HG03354 (cell line): ENCODE data around the gene PLXNA2.

ENCODE experiments used
- ATAC-seq: cut with Tn5 transposase; IDR thresholded peaks from one replicate; pipeline ENCODE4 v1.9.1; 2021; ENCODE audit warnings: mild to moderate bottlenecking; ENCODE audit not compliant: unreplicated experiment, poor library complexity, severe bottlenecking

PLXNA2 gene

DNA sequence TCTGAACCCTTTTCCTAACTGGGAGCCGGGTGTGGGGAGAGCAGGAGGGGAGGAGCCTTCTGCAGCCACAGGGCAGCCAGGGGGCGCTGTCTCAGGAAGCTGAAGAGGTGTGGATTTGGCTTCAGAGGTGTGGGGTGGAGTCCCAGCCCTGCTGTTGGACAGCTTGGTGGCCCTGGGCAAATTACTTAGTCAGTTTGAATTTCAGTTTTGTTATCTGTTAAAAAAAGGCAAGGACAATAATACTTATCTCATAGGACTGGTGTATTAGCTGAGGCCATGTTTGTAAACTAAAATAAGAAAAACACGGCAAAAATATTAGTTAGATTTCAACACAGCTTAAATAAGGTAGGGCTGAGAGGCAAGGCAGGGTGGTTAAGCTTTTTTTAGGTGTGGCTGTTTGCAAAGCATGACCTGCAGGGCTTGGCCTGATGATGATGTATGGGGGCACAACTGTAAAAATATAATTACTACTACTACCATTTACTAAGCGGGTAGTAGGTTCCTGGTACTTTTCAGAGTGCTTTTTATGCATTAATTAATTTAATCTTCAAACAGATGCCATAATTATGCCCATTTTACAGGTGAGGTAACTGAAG lies 111.8 kb downstream of the PLXNA2 start:
- peak; percentile 92 for ATAC-seq

DNA sequence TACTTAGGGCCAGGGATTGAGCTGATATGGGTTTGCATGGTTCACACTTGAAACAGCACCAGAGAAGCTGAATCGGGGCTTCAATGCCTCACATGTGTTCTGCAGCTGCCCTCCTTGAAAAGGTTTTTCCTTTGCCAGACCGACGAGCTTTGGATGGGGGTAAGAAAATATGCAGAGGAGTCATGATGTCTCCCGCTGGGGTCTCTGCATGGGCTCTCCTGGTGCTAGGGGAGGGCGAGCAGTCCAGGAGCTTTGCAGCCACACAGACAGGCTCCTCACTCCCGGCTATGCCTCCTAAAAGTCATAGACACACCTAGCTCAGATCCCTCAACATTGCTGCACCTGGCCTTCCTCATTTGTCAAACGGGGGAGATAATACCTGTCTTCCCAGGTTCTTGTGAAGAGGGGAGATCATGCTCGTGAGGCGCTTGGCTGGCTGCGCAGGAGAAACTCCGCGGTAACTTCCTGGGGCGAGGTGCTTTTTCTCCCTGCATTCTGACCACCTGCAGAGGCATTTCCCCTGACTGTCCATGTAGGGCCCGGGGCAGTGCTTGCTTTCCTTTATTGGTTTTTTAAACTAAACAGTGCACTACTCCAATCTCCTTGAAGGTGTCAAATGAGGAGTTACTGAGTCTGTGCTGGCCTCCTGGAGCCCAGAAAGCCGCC lies 112.4 kb downstream of the PLXNA2 start:
- peak; percentile 38 for ATAC-seq

- no peak for ATAC-seq
Observed at GRCh38 chr1:208129487-208129886, 114.7 kb downstream of the PLXNA2 start.

DNA sequence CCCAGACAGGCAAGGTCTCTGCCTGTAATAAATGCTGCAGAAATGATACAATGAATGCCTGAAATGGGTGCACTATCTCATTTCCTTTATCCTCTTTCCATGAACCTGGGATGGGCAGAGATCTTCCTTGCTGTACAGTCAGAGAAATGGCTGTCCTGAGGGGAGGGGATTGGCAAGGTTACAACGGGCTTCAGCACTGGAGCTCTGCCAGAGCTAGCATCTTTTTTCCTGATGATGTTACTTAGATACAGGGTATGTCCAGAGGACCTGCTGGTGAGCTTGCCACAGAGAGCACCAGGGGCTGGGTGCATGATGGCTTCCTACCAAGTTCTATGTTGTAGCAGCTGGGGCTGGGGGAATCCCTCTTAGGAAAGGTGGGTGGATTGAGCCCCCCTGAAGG lies 115.1 kb downstream of the PLXNA2 start:
- ATAC-seq: no peak

- ATAC-seq: no peak
Observed at GRCh38 chr1:208127792-208128529, 116.2 kb downstream of the PLXNA2 start.

GRCh38 chr1:208127284-208127683 lies 116.9 kb downstream of the PLXNA2 start:
- ATAC-seq: no peak

DNA sequence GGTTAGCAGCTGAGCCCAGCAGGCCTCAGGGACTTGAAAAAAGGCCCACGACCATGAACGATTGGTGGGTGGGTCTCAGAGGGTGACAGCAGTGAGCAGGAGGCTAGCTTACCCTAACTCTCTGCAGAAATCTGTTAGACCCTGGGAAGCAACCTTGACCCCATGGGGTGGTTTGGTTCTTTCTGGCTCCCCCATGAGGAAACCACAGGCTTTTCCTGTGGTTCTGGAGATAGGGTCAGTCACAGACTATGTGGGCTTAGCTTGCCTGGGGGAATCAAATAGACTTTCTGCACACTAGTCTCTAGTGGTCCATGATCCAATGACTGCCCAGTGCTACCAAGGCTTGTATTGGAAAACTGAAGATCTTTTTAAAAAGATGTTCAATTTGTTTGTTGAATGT lies 118.1 kb downstream of the PLXNA2 start:
- no peak for ATAC-seq

GRCh38 chr1:208122612-208123358 lies 121.4 kb downstream of the PLXNA2 start:
- no peak for ATAC-seq

GRCh38 chr1:208121813-208122364 lies 122.3 kb downstream of the PLXNA2 start:
- ATAC-seq: no peak

GRCh38 chr1:208120431-208120790 lies 123.8 kb downstream of the PLXNA2 start:
- no peak for ATAC-seq

DNA sequence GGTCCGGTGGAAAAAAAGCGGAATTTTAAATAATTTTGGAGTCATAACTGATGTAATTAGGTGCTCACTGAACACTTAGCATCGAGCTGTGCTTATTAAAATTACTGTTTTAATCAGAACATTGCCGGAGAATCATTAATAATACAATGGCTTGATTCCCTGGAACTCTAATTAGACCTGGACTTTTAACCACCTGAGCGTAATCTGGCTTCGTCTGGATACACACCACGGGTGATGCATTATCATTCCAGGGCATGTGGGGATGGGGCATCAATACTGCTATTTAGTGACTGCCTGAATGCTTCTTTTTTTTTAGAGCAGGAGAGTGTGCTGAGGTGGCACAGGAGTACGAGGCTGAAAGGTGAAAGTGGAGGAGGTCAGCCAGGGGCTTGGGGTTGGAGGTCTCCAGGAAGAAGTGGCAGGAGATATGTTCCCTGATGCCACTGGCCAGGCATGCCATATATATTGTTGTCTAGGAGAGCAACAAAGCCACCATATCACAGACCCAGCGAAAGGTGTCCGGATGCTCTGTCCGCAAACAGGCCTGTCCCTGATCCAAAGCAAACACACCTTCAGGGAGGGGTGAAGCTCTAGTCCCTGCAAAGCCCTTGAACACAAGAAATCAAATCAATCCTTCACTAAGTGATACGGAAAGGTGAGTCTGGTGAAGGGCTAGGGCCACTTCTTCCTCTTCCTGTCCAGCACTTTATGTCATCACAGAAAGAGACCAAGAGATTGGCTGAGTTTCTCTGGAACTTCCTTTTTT lies 125.2 kb downstream of the PLXNA2 start:
- no peak for ATAC-seq

DNA sequence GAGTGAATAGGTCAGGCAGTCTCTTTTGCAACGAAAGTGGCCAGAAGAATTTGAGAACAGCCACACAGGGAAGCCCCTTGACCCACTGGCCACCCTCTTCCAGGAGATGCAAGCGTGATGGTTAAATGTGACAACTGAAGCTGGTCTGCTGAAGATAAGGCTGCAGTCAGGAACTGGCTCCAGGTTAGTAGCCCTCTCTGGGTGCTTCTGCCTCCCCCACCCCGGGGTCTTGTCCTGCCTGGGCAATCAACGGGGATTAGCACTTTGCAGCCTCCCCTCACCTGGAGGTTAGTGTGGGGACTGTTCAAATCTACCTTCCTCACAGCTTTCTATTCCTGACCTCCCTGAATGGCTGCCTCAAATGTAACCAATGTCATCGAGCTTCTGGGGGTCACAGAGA lies 125.9 kb downstream of the PLXNA2 start:
- no peak for ATAC-seq

GRCh38 chr1:208117826-208118225 lies 126.4 kb downstream of the PLXNA2 start:
- no peak for ATAC-seq

DNA sequence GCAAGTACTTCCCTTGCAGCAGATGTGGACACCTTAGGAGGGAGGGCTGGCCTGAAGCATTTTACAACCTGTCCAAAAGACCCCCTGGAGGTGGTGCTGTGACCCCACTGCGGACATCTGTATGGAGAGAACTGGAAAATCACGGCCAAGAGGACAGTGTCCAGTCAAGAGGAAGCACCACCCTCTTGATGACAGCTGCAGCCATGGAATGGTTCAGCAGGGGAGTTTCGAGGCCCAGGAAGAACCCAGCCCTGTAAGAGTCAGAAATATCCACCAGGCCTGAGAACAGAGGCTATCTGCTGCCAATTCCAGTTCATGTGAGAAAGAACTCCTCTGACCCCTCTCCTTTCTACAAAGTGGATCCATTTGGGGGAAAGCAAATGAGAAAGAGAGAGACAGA lies 126.8 kb downstream of the PLXNA2 start:
- no peak for ATAC-seq

DNA sequence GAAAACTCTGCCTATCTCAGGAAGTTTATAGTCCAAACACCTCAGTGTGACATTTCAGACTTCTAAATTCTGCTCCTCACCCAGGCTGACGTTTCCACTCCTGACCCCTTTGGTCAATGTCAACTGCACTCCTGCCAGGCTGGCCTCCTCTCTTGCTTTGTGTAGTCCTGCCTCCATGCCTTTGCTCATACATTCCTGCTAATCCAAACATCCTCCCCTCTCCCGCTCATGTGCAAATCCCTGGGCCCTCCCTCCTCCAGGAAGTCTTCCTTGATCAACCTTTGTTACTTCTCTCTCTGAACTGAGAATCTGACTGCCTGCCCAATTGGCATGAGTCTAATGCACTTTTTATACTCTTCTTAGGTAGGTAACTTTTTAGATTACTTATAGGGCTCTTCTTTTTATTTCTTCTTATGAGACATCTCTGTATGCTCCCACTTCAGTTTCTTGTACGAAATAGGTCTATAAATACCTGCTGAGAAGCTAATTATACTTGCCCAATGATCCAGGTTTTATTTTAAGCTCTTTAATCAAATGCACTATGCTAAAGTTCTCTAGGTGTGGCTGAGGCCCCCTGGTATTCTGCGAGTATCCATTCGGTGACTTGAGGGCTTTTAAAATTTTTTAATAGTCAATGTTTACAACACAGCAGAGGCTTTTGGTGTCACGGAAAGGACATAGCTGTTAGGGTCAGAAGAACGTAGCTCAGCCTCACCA lies 128.1 kb downstream of the PLXNA2 start:
- no peak for ATAC-seq

GRCh38 chr1:208113011-208113410 lies 131.2 kb downstream of the PLXNA2 start:
- no peak for ATAC-seq

- ATAC-seq: no peak
Observed at GRCh38 chr1:208112401-208112800, 131.8 kb downstream of the PLXNA2 start.

- ATAC-seq: no peak
Observed at GRCh38 chr1:208111646-208112190, 132.5 kb downstream of the PLXNA2 start.

DNA sequence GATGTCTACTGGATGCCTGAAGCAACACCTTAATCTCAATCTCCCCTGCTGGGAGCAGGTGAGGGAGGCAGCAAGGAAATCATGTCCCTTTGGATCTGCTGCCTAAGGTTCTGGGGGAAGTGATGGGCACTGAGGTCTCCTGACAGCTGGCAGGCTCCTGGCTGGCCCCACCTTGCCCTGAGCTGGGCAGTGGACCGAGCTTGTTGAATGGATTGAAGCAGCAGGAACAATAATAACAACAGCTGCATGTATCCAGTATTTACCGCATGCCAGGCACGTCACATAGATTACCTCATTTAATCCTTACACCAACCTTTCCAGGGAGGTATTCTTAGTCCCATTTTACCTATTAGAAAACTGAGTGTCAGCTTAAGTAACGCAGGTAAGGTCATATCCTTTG lies 133.9 kb downstream of the PLXNA2 start:
- no peak for ATAC-seq
